ENCODE results near the gene BMP5.

DNA sequence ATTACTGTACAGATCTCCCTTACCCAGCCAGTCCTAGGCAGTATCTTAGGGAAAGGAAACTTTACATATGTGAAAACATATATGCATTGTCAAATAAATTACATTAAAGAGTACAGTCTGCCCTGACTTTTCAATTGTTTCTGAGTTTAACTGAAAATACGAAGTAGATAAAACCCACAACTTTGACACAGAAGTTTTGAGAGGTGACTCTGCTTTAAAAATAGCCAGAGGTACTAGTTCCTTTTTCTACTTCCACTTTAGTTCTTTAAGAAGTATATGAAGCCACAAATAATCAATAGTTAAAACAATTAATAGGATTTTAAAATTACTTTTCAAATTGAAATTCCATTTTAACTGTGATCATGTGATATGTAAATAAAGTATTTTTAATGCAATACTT, 62.9 kb downstream of the BMP5 start:
- TF ChIP-seq, protein P1, sequence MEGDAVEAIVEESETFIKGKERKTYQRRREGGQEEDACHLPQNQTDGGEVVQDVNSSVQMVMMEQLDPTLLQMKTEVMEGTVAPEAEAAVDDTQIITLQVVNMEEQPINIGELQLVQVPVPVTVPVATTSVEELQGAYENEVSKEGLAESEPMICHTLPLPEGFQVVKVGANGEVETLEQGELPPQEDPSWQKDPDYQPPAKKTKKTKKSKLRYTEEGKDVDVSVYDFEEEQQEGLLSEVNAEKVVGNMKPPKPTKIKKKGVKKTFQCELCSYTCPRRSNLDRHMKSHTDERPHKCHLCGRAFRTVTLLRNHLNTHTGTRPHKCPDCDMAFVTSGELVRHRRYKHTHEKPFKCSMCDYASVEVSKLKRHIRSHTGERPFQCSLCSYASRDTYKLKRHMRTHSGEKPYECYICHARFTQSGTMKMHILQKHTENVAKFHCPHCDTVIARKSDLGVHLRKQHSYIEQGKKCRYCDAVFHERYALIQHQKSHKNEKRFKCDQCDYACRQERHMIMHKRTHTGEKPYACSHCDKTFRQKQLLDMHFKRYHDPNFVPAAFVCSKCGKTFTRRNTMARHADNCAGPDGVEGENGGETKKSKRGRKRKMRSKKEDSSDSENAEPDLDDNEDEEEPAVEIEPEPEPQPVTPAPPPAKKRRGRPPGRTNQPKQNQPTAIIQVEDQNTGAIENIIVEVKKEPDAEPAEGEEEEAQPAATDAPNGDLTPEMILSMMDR (IDR thresholded peaks at IDR 0.05; ENCODE audit: insufficient read depth, low read depth, low read length) = no peak
- no peak for TF ChIP-seq EZH2 (IDR thresholded peaks at IDR 0.05; ENCODE audit: insufficient read depth, low read length)
